Right lobe of liver (tissue), 6 donors: ENCODE results near the gene PPFIBP2. TPM values are rescaled to one million over a fixed set of nuclear protein-coding genes. Genes with fewer than 3 reads are reported as not detected.

Experiments
- ATAC-seq, 4 donors: fragments of 200-7000 bp; cut with Tn5 transposase; one replicate each; pipeline ENCODE4 v1.9.1; 2020; ENCODE audit warnings: mild to moderate bottlenecking in 4 of 4, moderate library complexity in 4 of 4
- DNase-seq, 3 donors: peaks; one replicate each; pipeline ENCODE4 v3.0.0-alpha.2; 2020
- H3K27ac ChIP-seq, 3 donors: fragments of 200-600 bp; one replicate each; pipeline ENCODE4 v1.8.0; 2022
- H3K27me3 ChIP-seq, 2 donors: fragments of 200-600 bp; one replicate each; pipeline ENCODE4 v1.8.0; 2022
- H3K36me3 ChIP-seq, 4 donors: fragments of 200-600 bp; sonication (generic) in 1 of 4; one replicate each; pipeline versions ENCODE4 v1.5.1 to v1.8.0; 2017 to 2022; ENCODE audit warnings: control low read depth in 1 of 4
- H3K4me1 ChIP-seq, 4 donors: fragments of 200-600 bp; sonication (generic) in 1 of 4; one replicate each; pipeline versions ENCODE4 v1.5.1 to v1.8.0; 2017 to 2022; ENCODE audit warnings: control low read depth in 1 of 4
- H3K4me3 ChIP-seq, 3 donors: fragments of 200-600 bp; one replicate each; pipeline ENCODE4 v1.8.0; 2022
- H3K9me3 ChIP-seq, 4 donors: fragments of 200-600 bp; sonication (generic) in 1 of 4; one replicate each; pipeline versions ENCODE4 v1.5.1 to v1.8.0; 2017 to 2022; ENCODE audit warnings: control low read depth in 1 of 4
- CTCF ChIP-seq, 4 donors: fragments of 200-600 bp in 3 of 4; fragments of 450-650 bp in 1 of 4; IDR thresholded peaks; one replicate each; pipeline versions ENCODE4 v1.5.1 to v1.8.0; 2016 to 2022; ENCODE audit warnings: antibody characterized with exemption in 4 of 4, mild to moderate bottlenecking in 2 of 4
- POLR2A ChIP-seq: fragments of 450-650 bp; IDR thresholded peaks from one replicate; pipeline ENCODE4 v1.6.1; 2017; ENCODE audit warnings: antibody characterized with exemption, mild to moderate bottlenecking
- WGBS: methylation state at CpG from one replicate; pipeline ENCODE4 v1.1.6; 2018; ENCODE audit warnings: low coverage, low lambda C conversion rate; ENCODE audit not compliant: insufficient coverage; ENCODE audit errors: missing lambda C conversion rate; 5-methylcytosine and 5-hydroxymethylcytosine counted together
- intact Hi-C, 2 donors: fragments of 100-400 bp; cut with DNase I; formaldehyde crosslinking; loops; one replicate each; pipeline versions ENCODE4 v1.11.2 to v1.14.1; 2022
- total RNA-seq, 6 experiments: library from RNA; depleted of rRNA in 2 of 6; stranded (reverse); fragments of >200 nt in 2 of 6; fragmentation: NEBNext Ultra II Directional in 3 of 6; extraction: Animal tissue kit (Norgen Biotek cat#: 25700) in 3 of 6; gene quantifications; one replicate each; pipeline versions ENCODE4 v1.1.0 to v1.2.4, GENCODE V29; 2016 to 2023
- donor health status: DM: no; HTN: yes; CAD: no.
- donor health status: DM: no; HTN: no; CAD: no.
- donor health status: DM: no; HTN: no; CAD: no.
- donor health status: DM: no; HTN: yes; CAD: no.
- donor health status: DM: no; HTN: yes; CAD: no.

PPFIBP2 gene
- total RNA-seq, 6 experiments from 2014 or later = 25.5 to 69.3 (median 46.6) TPM

- intact Hi-C loops = no loop called here
- TF ChIP-seq POLR2A (no peak), CTCF (IDR thresholded peaks at IDR 0.05) (no peak)
- WGBS = 21% methylated on average over 4 of the region's 4 CpGs
- ATAC-seq = peak in 1 of 4 donors; percentile 4
- Histone ChIP-seq H3K36me3 (no peaks in the 10 kb centered on the region), H3K4me3 (no peak overlapping the region), H3K4me1 (peaks cover 0 to 63% (median 17%) of the 10 kb centered on the region in 4 donors), H3K27ac (peak overlapping the region in 2 of 3 donors; percentile 18 to 33), H3K27me3 (no peaks in the 10 kb centered on the region), H3K9me3 (no peaks in the 10 kb centered on the region)
- no peak for DNase-seq
These were observed 8.3 kb downstream of the PPFIBP2 start for GRCh38 chr11:7522121-7522520.

- intact Hi-C loops = no loop called here
- no peaks in the 10 kb centered on the region for H3K27me3 ChIP-seq
- no peaks in the 10 kb centered on the region for H3K36me3 ChIP-seq
- peaks cover 0 to 63% (median 18%) of the 10 kb centered on the region in 4 donors for H3K4me1 ChIP-seq
- DNase-seq (no peak), ATAC-seq (no peak)
- H3K9me3 ChIP-seq = no peaks in the 10 kb centered on the region
- H3K4me3 ChIP-seq = no peak overlapping the region
- 9% methylated on average over 1 of the region's 4 CpGs for WGBS
- TF ChIP-seq POLR2A (no peak), CTCF (IDR thresholded peaks at IDR 0.05) (no peak)
- H3K27ac ChIP-seq = peak overlapping the region in 2 of 3 donors; percentile 18 to 33
These were observed 8.7 kb downstream of the PPFIBP2 start for GRCh38 chr11:7522546-7522945.

GRCh38 chr11:7523416-7524210 is 9.8 kb downstream of the PPFIBP2 start:
- TF ChIP-seq CTCF (IDR thresholded peaks at IDR 0.05) (no peak), POLR2A (no peak)
- Histone ChIP-seq H3K27me3 (no peaks in the 10 kb centered on the region), H3K4me1 (peaks cover 0 to 67% (median 22%) of the 10 kb centered on the region in 4 donors), H3K4me3 (no peak overlapping the region), H3K27ac (peak overlapping the region; percentile 73 to 91 (median 82)), H3K9me3 (no peaks in the 10 kb centered on the region), H3K36me3 (no peaks in the 10 kb centered on the region)
- peak in 1 of 4 donors; percentile 3 for ATAC-seq
- intact Hi-C loops = no loop called here
- 68% methylated on average over 4 of the region's 6 CpGs for WGBS
- no peak for DNase-seq

- 27% methylated on average over 1 of the region's 6 CpGs for WGBS
These were observed 10.8 kb downstream of the PPFIBP2 start for GRCh38 chr11:7524462-7525235.

More at GRCh38 chr11:7524462-7525235, 10.8 kb downstream of the PPFIBP2 start:
- peak overlapping the region; percentile 73 to 91 (median 82) for H3K27ac ChIP-seq
- intact Hi-C loops = no loop called here
- ATAC-seq (peak in 3 of 4 donors; percentile 8 to 34 (median 19)), DNase-seq (no peak)
- no peaks in the 10 kb centered on the region for H3K9me3 ChIP-seq
- no peaks in the 10 kb centered on the region for H3K36me3 ChIP-seq
- H3K4me1 ChIP-seq = peaks cover 0 to 62% (median 23%) of the 10 kb centered on the region in 4 donors
- TF ChIP-seq POLR2A = no peak
- TF ChIP-seq CTCF (IDR thresholded peaks at IDR 0.05) = no peak
- no peaks in the 10 kb centered on the region for H3K27me3 ChIP-seq
- H3K4me3 ChIP-seq = no peak overlapping the region
